Effector memory CD4-positive, alpha-beta T cell (primary cell): Measurements from ENCODE around the gene BTNL3.

Experiments used
- DNase-seq, 3 donors: peaks; one replicate each; pipeline ENCODE4 v3.0.0-alpha.2; 2020
- H3K27ac ChIP-seq: 2 replicates; pipeline ENCODE4 v1.7.0; 2013; ENCODE audit warnings: mild to moderate bottlenecking, low read length, moderate library complexity; ENCODE audit not compliant: insufficient read depth, poor library complexity, severe bottlenecking
- H3K27me3 ChIP-seq: replicated peaks from 2 replicates; pipeline ENCODE4 v1.7.0; 2013; ENCODE audit warnings: mild to moderate bottlenecking, low read length; ENCODE audit not compliant: insufficient read depth, control insufficient read depth, poor library complexity, severe bottlenecking
- H3K36me3 ChIP-seq: 2 replicates; pipeline ENCODE4 v1.7.0; 2013; ENCODE audit warnings: mild to moderate bottlenecking, low read length, moderate library complexity; ENCODE audit not compliant: control insufficient read depth, insufficient read depth
- H3K4me1 ChIP-seq: 2 replicates; pipeline ENCODE4 v1.7.0; 2013; ENCODE audit warnings: low read length, mild to moderate bottlenecking; ENCODE audit not compliant: control insufficient read depth, insufficient read depth, poor library complexity, severe bottlenecking
- H3K4me3 ChIP-seq: 2 replicates; pipeline ENCODE4 v1.7.0; 2013; ENCODE audit warnings: low read length, low read depth, mild to moderate bottlenecking; ENCODE audit not compliant: insufficient read depth, poor library complexity, severe bottlenecking
- H3K9me3 ChIP-seq: 2 replicates; pipeline ENCODE4 v1.7.0; 2013; ENCODE audit warnings: mild to moderate bottlenecking, low read length, moderate library complexity; ENCODE audit not compliant: control insufficient read depth

The BTNL3 gene

DNA sequence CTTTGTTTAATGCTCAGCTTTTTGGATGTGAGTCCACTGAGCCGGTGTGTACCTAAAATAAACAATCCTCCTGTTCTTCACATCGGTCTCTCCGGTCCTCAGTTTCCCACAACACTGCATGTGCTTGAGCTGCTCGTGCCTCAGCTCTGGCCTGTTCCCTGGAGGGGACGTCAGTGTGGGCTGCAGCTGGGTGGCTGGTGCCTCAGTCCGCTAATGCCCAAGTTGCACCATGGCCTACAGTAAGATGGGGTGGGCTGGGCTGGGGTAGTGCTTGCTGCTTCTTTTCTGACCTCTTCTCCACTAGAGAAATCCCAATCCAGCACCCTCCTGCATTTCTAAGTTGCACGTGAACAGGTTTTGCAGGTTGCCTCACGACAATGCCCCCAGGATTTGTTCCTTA, 50.8 kb downstream of the BTNL3 start:
- DNase-seq = no peak
- Histone ChIP-seq H3K27ac (no peak overlapping the region), H3K4me3 (no peak overlapping the region), H3K4me1 (no peaks in the 10 kb centered on the region), H3K36me3 (no peaks in the 10 kb centered on the region), H3K9me3 (no peaks in the 10 kb centered on the region), H3K27me3 (no peaks in the 10 kb centered on the region)

DNA sequence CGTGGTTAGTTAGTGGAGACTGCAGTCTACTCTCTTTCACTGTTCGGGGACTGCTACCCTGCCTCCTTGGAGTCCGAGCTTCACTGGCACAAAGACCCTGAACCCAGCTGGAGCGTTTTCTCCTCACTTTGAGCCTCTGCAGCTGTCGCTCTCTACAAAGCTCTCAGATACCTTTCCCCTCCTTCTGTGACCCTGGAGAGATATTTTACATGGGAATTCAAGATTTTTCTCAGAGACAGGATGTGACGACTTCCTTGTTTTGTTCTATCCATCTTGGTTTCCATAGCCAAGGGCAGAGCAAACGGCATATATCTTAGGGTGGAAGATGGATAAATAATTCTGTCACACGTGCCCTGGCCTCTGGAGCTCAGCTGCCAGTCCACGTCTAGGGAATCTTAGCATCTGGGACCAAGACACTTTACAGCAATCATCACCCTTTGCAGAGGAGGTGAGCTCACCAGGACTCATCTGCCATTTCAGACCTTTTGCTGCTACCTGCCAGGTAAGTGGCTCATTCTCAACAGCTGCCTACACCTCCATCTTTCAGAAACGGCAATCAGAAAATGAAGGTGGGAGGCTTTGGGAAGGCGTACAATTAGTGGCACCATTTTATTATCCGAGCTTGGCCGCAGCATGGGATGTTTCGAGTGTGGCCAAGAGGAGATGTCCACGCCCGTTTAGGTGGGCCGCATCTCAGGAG, 51.4 kb downstream of the BTNL3 start, which contains the start of gene BTNL9:
BTNL9 (plus strand) TSS at position 336 of the 700 bp plus-strand sequence. CDS start 5,224 bp downstream, outside the sequence.
- Histone ChIP-seq H3K9me3 (no peaks in the 10 kb centered on the region), H3K36me3 (no peaks in the 10 kb centered on the region), H3K27ac (no peak within 1 kb of the TSS), H3K4me1 (no peaks in the 10 kb centered on the region), H3K27me3 (no peaks in the 10 kb centered on the region), H3K4me3 (no peak within 1 kb of the TSS)
- no peak for DNase-seq

DNA sequence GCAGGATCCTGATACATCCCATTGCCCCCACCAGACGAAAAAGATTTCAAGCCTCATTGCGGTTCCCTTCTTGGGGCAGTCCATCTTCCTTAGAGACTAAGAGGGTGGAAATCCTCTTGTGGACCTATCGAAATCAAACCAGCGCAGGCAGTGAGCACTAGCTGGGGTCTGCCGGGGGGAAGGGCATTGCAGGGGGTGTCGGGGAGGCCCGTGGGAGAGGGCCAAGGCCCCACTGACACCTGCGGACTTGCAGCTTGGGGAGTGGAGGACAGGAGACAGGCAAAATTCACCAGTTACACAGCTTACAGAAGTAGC, 51.9 kb downstream of the BTNL3 start:
- Histone ChIP-seq H3K9me3 (no peaks in the 10 kb centered on the region), H3K4me1 (no peaks in the 10 kb centered on the region), H3K36me3 (no peaks in the 10 kb centered on the region), H3K4me3 (no peak overlapping the region), H3K27ac (no peak overlapping the region), H3K27me3 (no peaks in the 10 kb centered on the region)
- no peak for DNase-seq

DNA sequence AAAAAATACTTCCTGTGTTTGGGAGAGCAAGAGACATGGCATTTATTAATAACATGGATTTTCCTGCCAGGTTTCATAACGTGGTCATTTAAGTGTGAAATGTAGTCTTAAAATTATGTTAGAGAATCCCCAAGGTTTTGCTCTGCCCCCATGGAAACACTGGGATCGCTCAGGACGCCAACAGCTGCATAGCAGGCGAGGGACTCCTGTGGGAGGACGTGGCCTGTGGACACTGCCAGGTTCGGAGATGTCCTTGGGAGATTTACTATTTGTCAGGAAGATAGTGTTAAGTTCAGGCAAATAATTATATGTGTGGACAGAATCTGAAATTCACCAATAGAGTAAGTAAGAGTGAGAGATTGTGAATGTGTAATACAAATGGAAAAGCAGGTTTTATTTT, 52.4 kb downstream of the BTNL3 start:
- no peaks in the 10 kb centered on the region for H3K4me1 ChIP-seq
- H3K9me3 ChIP-seq = no peaks in the 10 kb centered on the region
- no peak overlapping the region for H3K27ac ChIP-seq
- no peaks in the 10 kb centered on the region for H3K36me3 ChIP-seq
- no peaks in the 10 kb centered on the region for H3K27me3 ChIP-seq
- no peak for DNase-seq
- no peak overlapping the region for H3K4me3 ChIP-seq

DNA sequence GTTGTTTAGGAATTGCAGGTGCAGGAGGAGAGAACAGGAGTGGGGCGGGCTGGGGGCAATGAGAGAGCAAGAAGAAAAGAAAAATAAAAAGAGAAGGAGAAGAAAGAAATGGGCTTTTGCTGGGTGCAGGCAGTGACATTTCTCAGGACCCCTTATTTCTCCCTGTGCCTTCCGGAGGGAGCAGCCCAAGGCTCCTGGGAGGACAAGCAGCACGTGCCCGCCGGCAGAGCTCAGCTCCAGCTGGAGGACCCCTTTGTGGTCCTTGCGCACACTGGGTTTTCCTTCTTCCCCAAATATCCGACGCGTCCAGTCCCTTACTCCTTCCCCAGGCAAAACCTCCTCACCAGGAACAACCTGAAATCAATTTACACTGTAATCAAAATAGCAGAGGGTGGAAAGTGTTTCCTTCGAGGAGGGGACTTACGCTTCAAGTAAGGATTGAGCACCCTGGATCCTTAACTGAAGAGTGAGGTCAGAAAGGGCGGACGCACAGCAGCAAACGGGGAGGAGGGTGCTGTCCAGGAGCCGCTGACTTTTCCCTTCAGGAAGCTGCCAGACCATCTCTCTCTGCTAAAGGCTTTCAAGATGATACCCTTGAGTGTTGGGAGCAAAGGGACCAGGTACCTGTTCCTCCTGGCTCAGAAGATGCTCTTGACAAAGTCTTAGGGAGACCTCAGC, 53.5 kb downstream of the BTNL3 start:
- Histone ChIP-seq H3K36me3 (no peaks in the 10 kb centered on the region), H3K27ac (no peak overlapping the region), H3K9me3 (no peaks in the 10 kb centered on the region), H3K4me1 (no peaks in the 10 kb centered on the region), H3K4me3 (no peak overlapping the region), H3K27me3 (no peaks in the 10 kb centered on the region)
- DNase-seq = no peak

DNA sequence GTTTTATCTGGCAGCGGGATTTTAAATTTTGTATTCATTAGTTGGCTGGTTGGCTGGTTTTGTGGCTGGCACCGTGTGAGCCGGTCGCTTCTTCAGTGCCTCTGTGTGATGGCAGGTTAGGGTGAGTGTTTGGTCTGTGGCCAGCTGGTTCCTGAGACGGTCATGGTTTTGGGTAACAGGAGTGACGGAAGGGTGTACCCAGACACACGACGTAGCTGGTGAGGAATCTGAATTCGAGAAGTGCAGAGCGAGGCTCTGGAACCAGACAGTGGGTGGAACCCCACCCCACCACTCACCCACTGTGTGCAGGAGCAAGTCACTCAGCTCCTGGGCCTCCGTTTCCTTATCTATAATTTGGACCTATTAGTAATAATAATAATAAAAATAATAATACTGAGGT, 54.1 kb downstream of the BTNL3 start:
- Histone ChIP-seq H3K9me3 (no peaks in the 10 kb centered on the region), H3K36me3 (no peaks in the 10 kb centered on the region), H3K4me3 (no peak overlapping the region), H3K27me3 (peaks cover 3% of the 10 kb centered on the region), H3K27ac (no peak overlapping the region), H3K4me1 (no peaks in the 10 kb centered on the region)
- no peak for DNase-seq

DNA sequence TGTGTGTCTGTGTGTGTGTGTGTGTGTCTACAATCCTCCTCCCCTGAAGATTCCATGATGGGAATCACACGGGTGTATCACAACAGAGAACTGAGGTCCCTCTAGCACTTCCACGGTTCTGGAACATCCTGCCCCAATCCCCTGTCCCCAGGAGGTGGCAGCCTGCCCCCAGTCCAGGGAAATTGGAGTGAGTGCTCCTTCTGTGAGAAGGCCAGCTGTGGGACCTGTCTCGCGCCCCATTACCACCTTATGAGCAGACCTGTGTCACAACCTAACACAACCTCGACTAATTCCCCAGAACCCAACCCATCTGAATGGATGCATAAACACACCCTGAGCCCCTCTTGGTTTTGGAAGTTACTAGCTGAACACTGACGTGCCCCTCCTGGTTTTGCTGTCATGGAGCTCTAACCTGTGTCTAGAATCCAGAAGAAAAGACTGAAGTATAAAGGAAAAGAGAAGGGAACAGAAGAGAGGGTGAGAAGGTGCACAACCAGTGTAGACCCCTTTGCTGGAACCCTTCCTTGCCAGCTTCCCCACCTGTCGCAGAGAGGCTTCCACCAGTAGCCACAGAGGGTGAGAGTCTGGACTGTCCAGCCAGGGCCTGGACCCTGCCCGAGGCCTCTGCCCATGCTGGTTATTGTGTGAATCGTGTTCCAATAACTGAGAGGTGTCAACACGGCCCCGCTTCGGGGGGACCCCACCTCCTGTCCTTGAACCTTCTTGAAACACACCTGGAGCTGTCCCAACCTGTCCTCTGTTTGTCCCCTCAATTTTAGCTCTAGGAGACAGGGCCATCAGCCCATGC, 54.8 kb downstream of the BTNL3 start:
- no peak overlapping the region for H3K27ac ChIP-seq
- H3K36me3 ChIP-seq = no peaks in the 10 kb centered on the region
- no peak overlapping the region for H3K4me3 ChIP-seq
- no peak for DNase-seq
- H3K4me1 ChIP-seq = no peaks in the 10 kb centered on the region
- peaks cover 9% of the 10 kb centered on the region for H3K27me3 ChIP-seq
- no peaks in the 10 kb centered on the region for H3K9me3 ChIP-seq

DNA sequence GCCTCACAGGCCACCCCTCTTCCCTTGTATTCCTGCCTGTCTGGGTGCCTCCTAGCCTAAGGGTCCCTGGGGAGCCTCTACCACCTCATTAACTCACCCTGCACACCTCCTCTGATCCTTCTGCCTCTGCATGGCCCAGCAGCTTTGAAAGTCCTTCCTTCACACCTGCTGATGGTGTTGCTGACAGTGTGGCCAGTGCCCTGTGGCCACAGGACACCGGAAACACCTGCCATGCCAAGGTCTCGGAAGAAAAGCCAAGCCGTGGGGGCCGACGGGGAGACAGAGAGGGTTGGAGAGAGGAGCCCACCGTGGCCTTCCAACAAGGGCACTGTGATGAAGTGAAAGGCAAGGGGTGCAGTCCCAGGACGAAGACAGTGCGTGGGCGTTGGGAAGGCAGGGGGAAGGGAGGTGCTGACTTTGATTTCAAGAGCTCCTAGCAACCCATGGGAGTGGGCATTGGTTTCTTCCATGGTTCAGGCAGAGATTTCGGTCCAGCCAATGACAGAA, 55.5 kb downstream of the BTNL3 start:
- DNase-seq = no peak
- Histone ChIP-seq H3K36me3 (no peaks in the 10 kb centered on the region), H3K27ac (no peak overlapping the region), H3K9me3 (no peaks in the 10 kb centered on the region), H3K4me3 (no peak overlapping the region), H3K4me1 (no peaks in the 10 kb centered on the region), H3K27me3 (peaks cover 12% of the 10 kb centered on the region)

DNA sequence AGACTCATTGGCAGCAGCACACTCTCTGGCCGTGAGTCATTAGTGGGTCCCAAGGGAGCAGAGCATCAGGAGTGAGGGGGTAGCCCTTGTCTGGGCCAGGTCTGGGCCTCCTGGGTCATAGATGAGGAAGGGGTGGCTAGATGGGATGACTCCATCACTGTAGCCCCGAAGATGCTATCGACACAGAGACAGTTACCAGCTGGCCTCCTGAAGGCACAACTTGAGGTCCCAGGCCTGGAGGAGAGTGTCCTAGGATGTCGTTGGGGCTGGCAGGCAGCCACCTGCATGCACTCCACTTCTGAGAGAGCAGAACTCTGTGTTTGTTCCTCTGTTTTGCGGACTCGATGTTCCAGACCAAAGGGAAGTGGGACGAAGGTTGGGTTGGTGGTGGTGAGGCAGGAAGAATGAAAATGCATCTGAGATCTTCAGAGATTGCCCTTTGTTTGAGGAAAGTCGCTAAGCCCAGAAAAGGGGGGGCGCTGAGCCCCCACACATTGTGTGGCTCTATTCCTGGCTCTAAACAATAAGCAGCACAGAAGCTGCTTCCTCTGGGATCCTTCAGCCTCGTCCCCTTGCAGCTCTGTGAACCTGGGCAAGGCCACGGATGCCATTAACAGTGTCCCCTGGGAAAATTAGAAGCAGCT, 56.1 kb downstream of the BTNL3 start:
- DNase-seq = no peak
- H3K27me3 ChIP-seq = peaks cover 14% of the 10 kb centered on the region

More for the DNA sequence above, 56.1 kb downstream of the BTNL3 start:
- no peaks in the 10 kb centered on the region for H3K9me3 ChIP-seq
- H3K36me3 ChIP-seq = no peaks in the 10 kb centered on the region
- no peak overlapping the region for H3K4me3 ChIP-seq
- no peak overlapping the region for H3K27ac ChIP-seq
- no peaks in the 10 kb centered on the region for H3K4me1 ChIP-seq
